C4-2B (cell line): ENCODE results near the gene KCNMB3.

Experiments used
- CTCF ChIP-seq: fragments of 450-650 bp; conservative IDR thresholded peaks from 2 replicates; pipeline ENCODE4 v1.5.1; 2017; ENCODE audit warnings: mild to moderate bottlenecking
- ZFX ChIP-seq: fragments of 450-650 bp; IDR thresholded peaks from 2 replicates; pipeline ENCODE4 v1.6.1; 2017

- no peak for TF ChIP-seq CTCF
- no peak for TF ChIP-seq ZFX
These were observed 16.7 kb downstream of the KCNMB3 start for GRCh38 chr3:179234199-179234598.
